GM21515 (cell line): ENCODE measurements around the gene PRKAG2.

ENCODE experiments used
- ATAC-seq: cut with Tn5 transposase; IDR thresholded peaks from one replicate; pipeline ENCODE4 v1.9.1; 2021; ENCODE audit not compliant: unreplicated experiment

PRKAG2 gene

GRCh38 chr7:151509670-151510333, 367.1 kb downstream of the PRKAG2 start:
- ATAC-seq, result no peak

- no peak for ATAC-seq
These were observed 367.9 kb downstream of the PRKAG2 start for GRCh38 chr7:151508991-151509390.

- no peak for ATAC-seq
These were observed 369.1 kb downstream of the PRKAG2 start for GRCh38 chr7:151507806-151508205.

- ATAC-seq, result no peak
These were observed 370.0 kb downstream of the PRKAG2 start for GRCh38 chr7:151506901-151507382.
